T-cell (primary cell): ENCODE data around the gene TMEM132A. TPM values are rescaled to one million over a fixed set of nuclear protein-coding genes. Genes with fewer than 3 reads are reported as not detected.

Experiments used
- ATAC-seq, 4 experiments: fragments of 200-7000 bp in 3 of 4; fragments of 150-1000 bp in 1 of 4; cut with Tn5 transposase; replicated peaks in 1 of 4; 1 replicate in 3 of 4; 2 replicates in 1 of 4; pipeline ENCODE4 v1.10.0; 2021; ENCODE audit warnings: moderate library complexity in 3 of 4, mild to moderate bottlenecking in 2 of 4, moderate number of reproducible peaks in 1 of 4
- CTCF ChIA-PET, 2 donors: fragments of 300-600 bp; sonication (Branson Sonifier 250); formaldehyde crosslinking; loops; one replicate each; lab custom pipeline; 2022; ENCODE audit warnings: antibody characterized with exemption in 2 of 2; lab: Charles Lee
- POLR2A ChIA-PET, 2 donors: fragments of 300-600 bp; sonication (Branson Sonifier 250); formaldehyde crosslinking; loops; one replicate each; lab custom pipeline; 2022; ENCODE audit warnings: antibody characterized with exemption in 2 of 2; lab: Charles Lee
- DNase-seq, 35 experiments: peaks; one replicate each; pipeline versions ENCODE4 v3.0.0 to v3.0.0-alpha.2; 2013 to 2023
- H3K27ac ChIP-seq: one replicate; pipeline ENCODE4 v1.5.1; 2013; ENCODE audit warnings: low read length
- H3K27me3 ChIP-seq, 2 experiments: replicated peaks in 1 of 2; 1 replicate in 1 of 2; 2 replicates in 1 of 2; pipeline versions ENCODE4 v1.6.1 to v1.7.0; 2013; ENCODE audit warnings: low read length in 1 of 2, mixed read lengths in 1 of 2; ENCODE audit not compliant: control insufficient read depth in 2 of 2, insufficient read depth in 2 of 2; ENCODE audit errors: extremely low read depth in 1 of 2
- H3K36me3 ChIP-seq, 2 donors: 1 replicate in 1 of 2; 2 replicates in 1 of 2; pipeline versions ENCODE4 v1.6.1 to v1.7.0; 2013; ENCODE audit warnings: low read length in 1 of 2; ENCODE audit not compliant: control insufficient read depth in 2 of 2, insufficient read depth in 1 of 2; ENCODE audit errors: extremely low read depth in 1 of 2
- H3K4me1 ChIP-seq, 2 experiments: 1 replicate in 1 of 2; 2 replicates in 1 of 2; pipeline versions ENCODE4 v1.6.1 to v1.7.0; 2013; ENCODE audit warnings: low read length in 2 of 2, mixed read lengths in 1 of 2; ENCODE audit not compliant: insufficient read depth in 2 of 2, control insufficient read depth in 1 of 2; ENCODE audit errors: extremely low read depth in 1 of 2
- H3K4me3 ChIP-seq, 2 donors: 1 replicate in 1 of 2; 2 replicates in 1 of 2; pipeline versions ENCODE4 v1.5.1 to v1.7.0; 2013; ENCODE audit warnings: mild to moderate bottlenecking in 2 of 2, low read length in 1 of 2, moderate library complexity in 1 of 2; ENCODE audit not compliant: control insufficient read depth in 1 of 2; ENCODE audit errors: extremely low read depth in 1 of 2
- H3K9me3 ChIP-seq: 2 replicates; pipeline ENCODE4 v1.7.0; 2013
- H3K27ac Mint-ChIP-seq, 2 donors: one replicate each; pipeline ENCODE4 v1.8.0; 2020 to 2021; ENCODE audit warnings: mild to moderate bottlenecking in 2 of 2, mixed read lengths in 2 of 2
- H3K27me3 Mint-ChIP-seq, 2 donors: one replicate each; pipeline ENCODE4 v1.8.0; 2021 to 2022; ENCODE audit warnings: mixed read lengths in 2 of 2
- H3K36me3 Mint-ChIP-seq: one replicate; pipeline ENCODE4 v1.8.0; 2021; ENCODE audit warnings: mixed read lengths
- H3K4me1 Mint-ChIP-seq, 3 donors: one replicate each; pipeline ENCODE4 v1.8.0; 2020 to 2022; ENCODE audit warnings: mixed read lengths in 3 of 3, mild to moderate bottlenecking in 1 of 3
- H3K4me3 Mint-ChIP-seq, 3 donors: one replicate each; pipeline ENCODE4 v1.8.0; 2020 to 2022; ENCODE audit warnings: mild to moderate bottlenecking in 3 of 3, mixed read lengths in 3 of 3, moderate library complexity in 3 of 3
- H3K9me3 Mint-ChIP-seq, 3 donors: one replicate each; pipeline ENCODE4 v1.8.0; 2020 to 2022; ENCODE audit warnings: mixed read lengths in 3 of 3
- WGBS: methylation state at CpG from one replicate; pipeline ENCODE4 v1.1.5; 2013; ENCODE audit warnings: missing lambda C conversion rate; ENCODE audit not compliant: insufficient coverage; 5-methylcytosine and 5-hydroxymethylcytosine counted together
- total RNA-seq, 35 experiments: library from RNA in 6 of 35; stranded (reverse) in 6 of 35; fragments of 120-200 nt in 1 of 35; gene quantifications; one replicate each; pipeline versions ENCODE4 v1.2.1 to v1.2.4 and lab custom pipeline; 2013 to 2026

TMEM132A gene
- total RNA-seq, 5 donors from 2014 or later (not counting 1 experiment from before 2014, with no cell fraction given), result 0.23 to 1.6 (median 1.2) TPM; not detected in 2

DNA sequence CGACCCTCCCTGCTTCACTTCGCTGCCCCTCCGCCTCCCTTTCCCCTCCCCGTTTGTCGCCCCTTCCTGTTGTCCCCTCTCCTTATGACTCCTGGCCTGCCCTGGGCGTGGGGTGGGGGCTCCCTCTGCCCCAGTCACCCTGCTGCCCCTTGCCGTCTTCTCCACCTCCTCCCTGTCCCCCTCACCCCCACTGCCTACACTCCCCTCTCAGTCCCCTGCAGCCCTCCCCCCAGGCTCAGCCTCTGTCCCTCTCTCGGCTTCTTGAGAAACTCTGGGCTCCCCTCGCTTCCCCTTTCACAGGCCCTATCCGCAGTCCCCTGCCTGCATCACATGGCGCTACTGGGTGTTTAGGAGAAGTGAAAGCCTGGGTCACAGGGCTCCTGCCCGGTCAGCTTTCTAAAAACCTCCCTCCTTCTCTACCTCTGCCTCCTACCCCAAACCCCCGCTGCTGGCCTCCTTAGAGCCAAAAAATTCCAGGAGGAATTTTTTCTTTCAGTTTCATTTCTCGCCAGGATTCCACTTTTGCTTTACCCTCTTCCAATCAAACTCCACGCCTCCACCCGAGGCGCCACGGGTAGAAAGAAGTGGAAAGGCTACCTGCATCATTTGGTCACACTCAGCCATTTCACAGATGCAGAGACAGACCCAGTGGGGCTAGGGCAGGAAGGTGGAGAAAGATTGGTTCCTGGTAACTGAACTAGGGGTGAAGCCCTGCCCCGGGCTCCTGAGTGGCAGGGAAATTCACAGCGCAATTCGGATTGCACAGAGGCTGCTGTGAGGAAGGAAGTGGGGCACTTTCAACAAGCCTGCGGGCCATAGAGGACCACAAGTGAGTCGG lies 27.9 kb downstream of the TMEM132A start, which contains the start of gene SLC15A3:
Gene SLC15A3, minus strand, starts transcription at position 273 of the 838 bp plus-strand sequence. CDS start 625 bp downstream, outside the sequence.
- peak within 1 kb of the TSS; percentile 41 to 71 for H3K4me3 ChIP-seq
- H3K27me3 ChIP-seq, result peaks cover 2 to 31% of the 10 kb centered on the region in 2 experiments
- H3K4me1 ChIP-seq, result peaks cover 5 to 21% of the 10 kb centered on the region in 2 experiments
- peak in 32 of 35 experiments; percentile 11 to 69 (median 44) for DNase-seq
- no peaks in the 10 kb centered on the region for H3K36me3 Mint-ChIP-seq
- ChIA-PET POLR2A (no interaction called here), CTCF (no interaction called here)
- H3K4me1 Mint-ChIP-seq, result peaks cover 18 to 35% (median 22%) of the 10 kb centered on the region in 3 donors
- H3K36me3 ChIP-seq, result no peaks in the 10 kb centered on the region
- H3K4me3 Mint-ChIP-seq, result peak within 1 kb of the TSS; percentile 82 to 86 (median 84)
- no peaks in the 10 kb centered on the region for H3K9me3 ChIP-seq
- peak within 1 kb of the TSS; percentile 91 to 94 for H3K27ac Mint-ChIP-seq
- 33% methylated on average over 12 of the region's 23 CpGs for WGBS
- peak; percentile 73 to 87 (median 75) for ATAC-seq
- H3K27ac ChIP-seq, result peak within 1 kb of the TSS; percentile 60
- H3K9me3 Mint-ChIP-seq, result no peaks in the 10 kb centered on the region
- peaks cover 0 to 15% of the 10 kb centered on the region in 2 donors for H3K27me3 Mint-ChIP-seq

DNA sequence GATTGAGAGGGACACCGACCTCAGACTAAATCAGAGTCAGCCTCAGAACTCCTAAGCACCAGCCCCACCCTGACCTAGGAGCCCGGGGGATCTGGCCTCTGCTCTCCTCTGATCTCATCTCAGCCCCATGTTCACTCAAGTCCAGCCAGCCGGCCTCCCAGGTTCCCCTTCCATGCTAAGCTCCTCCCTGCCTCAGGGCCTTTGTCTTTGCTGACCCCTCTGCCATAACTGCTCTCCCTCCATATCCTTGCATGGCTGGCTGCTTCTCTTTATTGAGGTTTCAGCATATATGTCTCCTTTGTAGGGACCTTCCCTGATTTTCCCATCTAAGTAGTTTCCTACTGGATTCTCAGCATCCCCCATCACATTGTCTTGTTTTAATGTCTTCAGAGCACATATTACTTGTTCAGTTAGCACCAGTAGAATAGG lies 28.5 kb downstream of the TMEM132A start:
- DNase-seq (no peak), ATAC-seq (no peak)
- Mint-ChIP-seq H3K36me3 (no peaks in the 10 kb centered on the region), H3K4me3 (peak overlapping the region; percentile 82 to 86 (median 84)), H3K9me3 (no peaks in the 10 kb centered on the region), H3K27ac (peak overlapping the region; percentile 91 to 94), H3K4me1 (peaks cover 18 to 35% (median 22%) of the 10 kb centered on the region in 3 donors), H3K27me3 (peaks cover 0 to 15% of the 10 kb centered on the region in 2 donors)
- H3K4me1 ChIP-seq, result peaks cover 5 to 21% of the 10 kb centered on the region in 2 experiments
- peak overlapping the region; percentile 60 for H3K27ac ChIP-seq
- CTCF ChIA-PET, result no interaction called here
- 42% methylated on average over 3 of the region's 3 CpGs for WGBS
- no peaks in the 10 kb centered on the region for H3K36me3 ChIP-seq
- peak overlapping the region in 1 of 2 donors; percentile 71 for H3K4me3 ChIP-seq
- H3K27me3 ChIP-seq, result peaks cover 2 to 32% of the 10 kb centered on the region in 2 experiments
- no peaks in the 10 kb centered on the region for H3K9me3 ChIP-seq
- POLR2A ChIA-PET, result no interaction called here

DNA sequence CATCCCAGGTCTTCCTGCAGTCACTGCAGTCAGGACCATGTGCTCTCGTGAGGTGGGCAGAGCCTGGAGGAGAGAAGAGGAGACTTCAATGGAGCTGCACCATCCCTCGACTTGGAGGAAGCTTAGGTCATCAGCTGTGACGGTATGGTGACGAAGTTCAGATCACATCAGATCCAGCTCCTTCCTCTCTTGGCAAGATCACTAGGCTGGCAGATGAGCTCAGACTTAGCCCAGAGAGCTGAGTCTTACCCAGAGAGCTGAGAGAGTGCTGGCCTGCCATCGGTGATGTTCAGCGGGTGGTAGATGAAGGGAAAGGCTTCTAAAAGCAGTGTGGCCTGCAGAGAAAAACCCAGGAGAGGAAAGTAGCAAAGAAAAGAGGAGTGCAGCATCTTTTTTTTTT lies 29.5 kb downstream of the TMEM132A start:
- Mint-ChIP-seq H3K27me3 (peaks cover 0 to 15% of the 10 kb centered on the region in 2 donors), H3K27ac (peak overlapping the region; percentile 46 to 94), H3K36me3 (no peaks in the 10 kb centered on the region), H3K4me1 (peaks cover 18 to 31% (median 19%) of the 10 kb centered on the region in 3 donors), H3K4me3 (no peak overlapping the region), H3K9me3 (no peaks in the 10 kb centered on the region)
- Histone ChIP-seq H3K4me1 (peaks cover 5 to 21% of the 10 kb centered on the region in 2 experiments), H3K27me3 (peaks cover 2 to 32% of the 10 kb centered on the region in 2 experiments), H3K27ac (no peak overlapping the region), H3K4me3 (no peak overlapping the region), H3K36me3 (no peaks in the 10 kb centered on the region), H3K9me3 (no peaks in the 10 kb centered on the region)
- WGBS, result 100% methylated on average over 2 of the region's 6 CpGs
- DNase-seq, result peak in 1 of 35 experiments; percentile 31
- ChIA-PET POLR2A (no interaction called here), CTCF (interaction anchor here in 1 of 2 donors (0.7 kb wide), 1 partner anchor 18 kb away, joined by 7 read pairs; no protein-coding TSS in a partner anchor)
- ATAC-seq, result no peak

DNA sequence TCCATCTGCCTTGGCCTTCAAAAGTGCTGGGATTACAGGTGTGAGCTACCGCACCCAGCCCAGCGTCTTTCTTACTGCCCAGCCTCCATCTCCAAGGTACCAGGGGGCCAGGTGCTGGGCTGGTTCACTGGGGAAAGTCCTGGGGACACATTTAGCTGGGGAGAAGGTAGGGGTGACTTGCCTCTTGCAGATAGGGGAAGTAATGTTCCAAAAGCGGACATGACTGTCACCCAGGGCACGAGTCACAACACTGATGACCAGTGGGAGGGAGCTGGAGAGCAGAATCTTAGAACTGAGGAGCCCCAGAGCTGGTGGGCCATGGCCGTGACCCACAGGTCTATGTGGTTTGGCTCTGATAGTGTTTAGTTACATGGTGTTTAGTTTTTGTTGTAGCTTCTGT lies 30.2 kb downstream of the TMEM132A start:
- Histone ChIP-seq H3K4me3 (no peak overlapping the region), H3K9me3 (no peaks in the 10 kb centered on the region), H3K27ac (no peak overlapping the region), H3K4me1 (peaks cover 5 to 21% of the 10 kb centered on the region in 2 experiments), H3K27me3 (peaks cover 2 to 30% of the 10 kb centered on the region in 2 experiments), H3K36me3 (no peaks in the 10 kb centered on the region)
- Mint-ChIP-seq H3K4me1 (peaks cover 18 to 31% (median 19%) of the 10 kb centered on the region in 3 donors), H3K9me3 (no peaks in the 10 kb centered on the region), H3K36me3 (no peaks in the 10 kb centered on the region), H3K27ac (no peak overlapping the region), H3K27me3 (peaks cover 0 to 15% of the 10 kb centered on the region in 2 donors), H3K4me3 (no peak overlapping the region)
- ChIA-PET CTCF (no interaction called here), POLR2A (interaction anchor here in 1 of 2 donors (1.1 kb wide), 1 partner anchor 24 kb away, joined by 4 read pairs; no protein-coding TSS in a partner anchor)
- WGBS, result 79% methylated on average over 3 of the region's 5 CpGs
- ATAC-seq, result no peak
- peak in 1 of 35 experiments; percentile 41 for DNase-seq

DNA sequence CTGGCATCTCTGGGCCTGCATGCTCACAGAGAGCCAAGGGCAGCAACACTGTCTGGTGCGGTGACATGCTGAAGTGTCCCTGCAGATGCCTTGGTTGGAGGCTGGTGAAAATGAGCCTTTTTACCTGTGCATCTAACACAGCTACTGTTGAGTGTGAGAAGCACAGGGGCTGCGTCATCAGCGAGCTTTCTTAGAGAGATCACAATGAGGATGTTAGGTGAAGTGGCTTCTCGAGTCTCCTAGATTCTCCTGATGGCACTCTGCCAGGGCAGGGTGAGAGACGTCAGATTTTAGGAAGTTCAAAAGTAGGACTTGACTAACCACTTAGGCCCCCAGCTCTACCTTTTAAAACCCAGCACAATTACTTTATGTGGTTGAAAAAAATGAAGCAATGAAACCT lies 31.3 kb downstream of the TMEM132A start:
- Histone ChIP-seq H3K9me3 (no peaks in the 10 kb centered on the region), H3K27ac (no peak overlapping the region), H3K4me3 (no peak overlapping the region), H3K4me1 (peaks cover 5 to 18% of the 10 kb centered on the region in 2 experiments), H3K36me3 (no peaks in the 10 kb centered on the region), H3K27me3 (peaks cover 0 to 23% of the 10 kb centered on the region in 2 experiments)
- DNase-seq (no peak), ATAC-seq (peak in 1 of 4 experiments; percentile 25)
- ChIA-PET CTCF (no interaction called here), POLR2A (no interaction called here)
- Mint-ChIP-seq H3K4me1 (peaks cover 15 to 23% (median 18%) of the 10 kb centered on the region in 3 donors), H3K36me3 (no peaks in the 10 kb centered on the region), H3K4me3 (no peak overlapping the region), H3K27ac (no peak overlapping the region), H3K27me3 (peaks cover 0 to 17% of the 10 kb centered on the region in 2 donors), H3K9me3 (no peaks in the 10 kb centered on the region)
- WGBS, result 67% methylated on average over 2 of the region's 5 CpGs

DNA sequence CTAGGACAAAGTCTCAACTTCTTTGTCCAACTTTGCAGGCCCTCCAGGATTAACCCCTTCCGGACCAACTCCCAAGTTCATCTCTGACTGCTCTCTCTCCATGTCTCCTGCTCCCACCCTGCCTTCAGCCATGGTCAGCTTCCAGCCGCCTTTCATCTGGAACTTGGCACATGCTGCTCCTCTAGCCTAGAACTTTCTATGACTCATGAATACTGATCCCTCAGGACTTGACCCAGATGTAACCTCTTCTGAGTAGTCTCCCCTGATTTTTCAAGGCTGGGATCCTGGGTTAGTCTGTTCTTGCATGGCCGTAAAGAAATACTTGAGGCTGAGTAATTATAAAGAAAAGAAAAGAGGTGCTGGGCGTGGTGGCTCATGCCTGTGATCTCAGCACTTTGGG lies 32.9 kb downstream of the TMEM132A start:
- WGBS, result 82% methylated on average over 2 of the region's 4 CpGs
- H3K27ac Mint-ChIP-seq, result no peak overlapping the region
- Histone ChIP-seq H3K4me1 (peaks cover 5 to 7% of the 10 kb centered on the region in 2 experiments), H3K4me3 (no peak overlapping the region), H3K9me3 (no peaks in the 10 kb centered on the region), H3K27ac (no peak overlapping the region), H3K27me3 (peaks cover 0 to 15% of the 10 kb centered on the region in 2 experiments), H3K36me3 (no peaks in the 10 kb centered on the region)
- peaks cover 10 to 15% (median 12%) of the 10 kb centered on the region in 3 donors for H3K4me1 Mint-ChIP-seq
- H3K36me3 Mint-ChIP-seq, result no peaks in the 10 kb centered on the region
- ChIA-PET CTCF (no interaction called here), POLR2A (no interaction called here)
- DNase-seq (no peak), ATAC-seq (no peak)
- peaks cover 0 to 12% of the 10 kb centered on the region in 2 donors for H3K27me3 Mint-ChIP-seq
- no peaks in the 10 kb centered on the region for H3K9me3 Mint-ChIP-seq
- no peak overlapping the region for H3K4me3 Mint-ChIP-seq
